Measurements from ENCODE around the gene STARD5.

STARD5 gene

GRCh38 chr15:81295486-81296121 is 28.3 kb downstream of the STARD5 start:
- H3K27me3 ChIP-seq (ENCODE audit: control insufficient read depth, insufficient read depth, low read length, poor library complexity, severe bottlenecking): no peaks in the 10 kb centered on the region
- no peak overlapping the region for H3K4me3 ChIP-seq (ENCODE audit: insufficient read depth, low read depth, low read length)
- H3K27ac ChIP-seq (ENCODE audit: insufficient read depth, low read depth, low read length, poor library complexity, severe bottlenecking): no peak overlapping the region
- peaks cover 8% of the 10 kb centered on the region for H3K4me1 ChIP-seq (ENCODE audit: control insufficient read depth, insufficient read depth, low read length)
- WGBS, 2 experiments: 94 to 95% methylated on average over 5 of the region's 5 CpGs
- no peaks in the 10 kb centered on the region for H3K36me3 ChIP-seq (ENCODE audit: control insufficient read depth, insufficient read depth, low read length)
- H3K9me3 ChIP-seq (ENCODE audit: control insufficient read depth, low read length): no peaks in the 10 kb centered on the region

DNA sequence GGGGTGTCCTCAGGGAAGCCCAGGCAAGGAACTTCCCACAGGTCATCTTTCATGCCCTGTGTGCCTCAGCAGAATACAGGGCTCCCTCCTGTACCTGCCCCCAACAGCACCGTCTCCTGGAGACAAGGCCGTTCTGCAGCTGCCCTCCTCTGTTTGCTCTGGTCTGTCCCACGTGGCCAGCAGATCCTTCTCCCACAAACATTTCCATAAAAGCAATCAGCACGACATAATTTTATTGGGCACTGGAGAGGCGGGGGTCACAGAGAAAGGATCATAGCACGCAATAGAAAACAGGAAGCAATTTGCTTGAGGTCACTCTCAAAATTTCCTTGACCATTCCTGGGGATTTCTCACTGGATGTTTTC is 29.4 kb downstream of the STARD5 start:
- Histone ChIP-seq H3K4me3 (ENCODE audit: insufficient read depth, low read depth, low read length) (no peak overlapping the region), H3K27me3 (ENCODE audit: control insufficient read depth, insufficient read depth, low read length, poor library complexity, severe bottlenecking) (no peaks in the 10 kb centered on the region), H3K27ac (ENCODE audit: insufficient read depth, low read depth, low read length, poor library complexity, severe bottlenecking) (no peak overlapping the region), H3K4me1 (ENCODE audit: control insufficient read depth, insufficient read depth, low read length) (peaks cover 8% of the 10 kb centered on the region), H3K9me3 (ENCODE audit: control insufficient read depth, low read length) (no peaks in the 10 kb centered on the region), H3K36me3 (ENCODE audit: control insufficient read depth, insufficient read depth, low read length) (no peaks in the 10 kb centered on the region)
- WGBS, 2 experiments: 70 to 74% methylated on average over 6 of the region's 6 CpGs

GRCh38 chr15:81293728-81294515 is 30.0 kb downstream of the STARD5 start:
- no peaks in the 10 kb centered on the region for H3K27me3 ChIP-seq (ENCODE audit: control insufficient read depth, insufficient read depth, low read length, poor library complexity, severe bottlenecking)
- no peaks in the 10 kb centered on the region for H3K36me3 ChIP-seq (ENCODE audit: control insufficient read depth, insufficient read depth, low read length)
- H3K4me3 ChIP-seq (ENCODE audit: insufficient read depth, low read depth, low read length): no peak overlapping the region
- WGBS, 2 experiments: 70 to 78% methylated on average over 9 of the region's 9 CpGs
- no peaks in the 10 kb centered on the region for H3K9me3 ChIP-seq (ENCODE audit: control insufficient read depth, low read length)
- H3K27ac ChIP-seq (ENCODE audit: insufficient read depth, low read depth, low read length, poor library complexity, severe bottlenecking): no peak overlapping the region
- H3K4me1 ChIP-seq (ENCODE audit: control insufficient read depth, insufficient read depth, low read length): peaks cover 8% of the 10 kb centered on the region

DNA sequence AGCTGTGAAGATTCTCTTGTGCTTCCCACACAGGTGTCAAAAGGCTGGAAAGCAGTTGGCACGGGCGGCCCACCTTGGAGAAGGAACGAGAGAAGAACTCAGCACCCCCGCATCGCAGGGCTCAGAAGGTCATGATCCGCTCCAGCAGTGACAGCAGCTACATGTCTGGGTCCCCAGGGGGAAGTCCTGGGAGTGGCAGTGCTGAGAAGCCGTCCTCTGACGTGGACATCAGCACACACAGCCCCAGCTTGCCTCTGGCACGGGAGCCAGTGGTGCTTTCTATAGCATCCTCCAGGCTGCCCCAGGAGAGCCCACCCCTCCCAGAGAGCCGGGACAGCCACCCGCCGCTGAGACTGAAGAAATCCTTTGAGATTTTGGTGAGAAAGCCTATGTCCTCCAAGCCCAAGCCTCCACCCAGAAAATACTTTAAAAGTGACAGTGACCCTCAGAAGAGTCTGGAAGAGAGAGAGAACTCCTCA is 31.4 kb downstream of the STARD5 start:
- no peak overlapping the region for H3K4me3 ChIP-seq (ENCODE audit: insufficient read depth, low read depth, low read length)
- H3K4me1 ChIP-seq (ENCODE audit: control insufficient read depth, insufficient read depth, low read length): peaks cover 8% of the 10 kb centered on the region
- H3K9me3 ChIP-seq (ENCODE audit: control insufficient read depth, low read length): no peaks in the 10 kb centered on the region
- no peaks in the 10 kb centered on the region for H3K36me3 ChIP-seq (ENCODE audit: control insufficient read depth, insufficient read depth, low read length)
- no peak overlapping the region for H3K27ac ChIP-seq (ENCODE audit: insufficient read depth, low read depth, low read length, poor library complexity, severe bottlenecking)
- 92 to 94% methylated on average over 12 of the region's 12 CpGs for WGBS, 2 experiments
- no peaks in the 10 kb centered on the region for H3K27me3 ChIP-seq (ENCODE audit: control insufficient read depth, insufficient read depth, low read length, poor library complexity, severe bottlenecking)

- H3K27me3 ChIP-seq (ENCODE audit: control insufficient read depth, insufficient read depth, low read length, poor library complexity, severe bottlenecking): no peaks in the 10 kb centered on the region
- H3K36me3 ChIP-seq (ENCODE audit: control insufficient read depth, insufficient read depth, low read length): no peaks in the 10 kb centered on the region
- no peak overlapping the region for H3K4me3 ChIP-seq (ENCODE audit: insufficient read depth, low read depth, low read length)
- no peak overlapping the region for H3K27ac ChIP-seq (ENCODE audit: insufficient read depth, low read depth, low read length, poor library complexity, severe bottlenecking)
- H3K4me1 ChIP-seq (ENCODE audit: control insufficient read depth, insufficient read depth, low read length): peaks cover 8% of the 10 kb centered on the region
- no peaks in the 10 kb centered on the region for H3K9me3 ChIP-seq (ENCODE audit: control insufficient read depth, low read length)
- 92 to 96% methylated on average over 5 of the region's 5 CpGs for WGBS, 2 experiments
Observed at GRCh38 chr15:81291916-81292522, 31.9 kb downstream of the STARD5 start.

DNA sequence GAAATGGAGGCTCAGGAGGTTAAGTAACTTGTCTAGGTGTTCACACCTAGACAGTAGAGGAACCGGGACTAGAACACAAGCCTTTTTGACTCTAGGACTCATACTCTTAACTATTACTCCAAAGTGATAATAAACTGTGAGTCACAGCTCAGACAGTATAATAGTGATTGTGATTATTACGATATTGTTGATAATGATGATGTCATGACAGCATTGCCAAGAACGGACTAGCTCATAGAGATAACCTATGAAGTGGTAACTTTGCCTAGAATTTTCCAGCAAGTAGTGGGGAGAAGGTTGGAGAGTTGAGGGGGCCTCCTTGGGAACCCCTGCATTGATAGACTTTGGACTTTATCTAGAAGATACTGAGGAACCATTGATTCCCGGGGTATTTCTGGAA is 34.0 kb downstream of the STARD5 start:
- Histone ChIP-seq H3K4me3 (ENCODE audit: insufficient read depth, low read depth, low read length) (no peak overlapping the region), H3K27ac (ENCODE audit: insufficient read depth, low read depth, low read length, poor library complexity, severe bottlenecking) (no peak overlapping the region), H3K9me3 (ENCODE audit: control insufficient read depth, low read length) (no peaks in the 10 kb centered on the region), H3K27me3 (ENCODE audit: control insufficient read depth, insufficient read depth, low read length, poor library complexity, severe bottlenecking) (no peaks in the 10 kb centered on the region), H3K4me1 (ENCODE audit: control insufficient read depth, insufficient read depth, low read length) (peaks cover 8% of the 10 kb centered on the region), H3K36me3 (ENCODE audit: control insufficient read depth, insufficient read depth, low read length) (no peaks in the 10 kb centered on the region)
- WGBS, 2 experiments: 96 to 97% methylated on average over 3 to 4 of the region's 4 CpGs

DNA sequence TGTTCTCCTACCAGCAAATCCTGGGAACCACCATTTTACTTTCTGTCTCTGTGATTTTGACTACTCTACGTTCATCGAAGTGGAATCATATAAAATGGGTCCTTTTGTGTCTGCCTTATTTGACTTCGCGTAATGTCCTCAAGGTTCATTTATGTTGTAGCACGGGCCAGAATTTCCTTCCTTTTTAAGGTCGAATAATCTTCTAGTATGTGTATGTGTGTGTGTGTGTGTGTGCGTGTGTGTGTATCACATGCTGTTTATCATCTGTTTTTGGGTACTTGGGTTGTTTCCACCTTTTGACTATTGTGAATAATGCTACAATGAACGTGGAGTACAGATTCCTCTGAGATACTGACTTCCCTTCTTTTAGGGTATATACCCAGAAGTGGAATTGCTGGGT is 35.3 kb downstream of the STARD5 start:
- 90 to 96% methylated on average over 8 of the region's 8 CpGs for WGBS, 2 experiments
- Histone ChIP-seq H3K27ac (ENCODE audit: insufficient read depth, low read depth, low read length, poor library complexity, severe bottlenecking) (no peak overlapping the region), H3K4me1 (ENCODE audit: control insufficient read depth, insufficient read depth, low read length) (no peaks in the 10 kb centered on the region), H3K9me3 (ENCODE audit: control insufficient read depth, low read length) (no peaks in the 10 kb centered on the region), H3K27me3 (ENCODE audit: control insufficient read depth, insufficient read depth, low read length, poor library complexity, severe bottlenecking) (no peaks in the 10 kb centered on the region), H3K36me3 (ENCODE audit: control insufficient read depth, insufficient read depth, low read length) (no peaks in the 10 kb centered on the region), H3K4me3 (ENCODE audit: insufficient read depth, low read depth, low read length) (no peak overlapping the region)

DNA sequence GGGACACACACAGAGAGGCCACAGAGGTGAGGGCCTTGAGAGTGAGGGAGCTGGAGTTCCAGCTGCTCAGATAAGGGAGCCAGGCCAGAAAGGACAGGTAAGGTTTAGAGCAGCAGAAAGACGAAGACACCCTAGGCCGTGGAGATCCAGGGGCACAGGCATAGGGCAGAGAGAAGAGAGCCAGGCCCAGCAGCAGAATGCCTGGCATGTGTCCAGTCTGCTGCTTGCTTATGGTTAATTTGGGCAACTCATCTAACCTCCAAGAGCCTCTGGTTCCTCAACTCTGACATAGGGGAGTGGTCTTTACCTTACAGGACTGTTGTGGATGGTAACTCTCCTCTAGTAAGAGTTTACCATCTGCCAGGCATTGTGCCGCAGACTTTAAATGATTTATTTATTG is 35.9 kb downstream of the STARD5 start:
- Histone ChIP-seq H3K4me1 (ENCODE audit: control insufficient read depth, insufficient read depth, low read length) (no peaks in the 10 kb centered on the region), H3K27ac (ENCODE audit: insufficient read depth, low read depth, low read length, poor library complexity, severe bottlenecking) (no peak overlapping the region), H3K4me3 (ENCODE audit: insufficient read depth, low read depth, low read length) (no peak overlapping the region), H3K27me3 (ENCODE audit: control insufficient read depth, insufficient read depth, low read length, poor library complexity, severe bottlenecking) (no peaks in the 10 kb centered on the region), H3K9me3 (ENCODE audit: control insufficient read depth, low read length) (no peaks in the 10 kb centered on the region), H3K36me3 (ENCODE audit: control insufficient read depth, insufficient read depth, low read length) (no peaks in the 10 kb centered on the region)
- 90 to 94% methylated on average over 2 of the region's 3 CpGs for WGBS, 2 experiments

- no peaks in the 10 kb centered on the region for H3K36me3 ChIP-seq (ENCODE audit: control insufficient read depth, insufficient read depth, low read length)
- no peaks in the 10 kb centered on the region for H3K4me1 ChIP-seq (ENCODE audit: control insufficient read depth, insufficient read depth, low read length)
- no peak overlapping the region for H3K27ac ChIP-seq (ENCODE audit: insufficient read depth, low read depth, low read length, poor library complexity, severe bottlenecking)
- 92 to 97% methylated on average over 1 to 2 of the region's 2 CpGs for WGBS, 2 experiments
- no peak overlapping the region for H3K4me3 ChIP-seq (ENCODE audit: insufficient read depth, low read depth, low read length)
- H3K27me3 ChIP-seq (ENCODE audit: control insufficient read depth, insufficient read depth, low read length, poor library complexity, severe bottlenecking): no peaks in the 10 kb centered on the region
- no peaks in the 10 kb centered on the region for H3K9me3 ChIP-seq (ENCODE audit: control insufficient read depth, low read length)
Observed at GRCh38 chr15:81286621-81287121, 37.3 kb downstream of the STARD5 start.

DNA sequence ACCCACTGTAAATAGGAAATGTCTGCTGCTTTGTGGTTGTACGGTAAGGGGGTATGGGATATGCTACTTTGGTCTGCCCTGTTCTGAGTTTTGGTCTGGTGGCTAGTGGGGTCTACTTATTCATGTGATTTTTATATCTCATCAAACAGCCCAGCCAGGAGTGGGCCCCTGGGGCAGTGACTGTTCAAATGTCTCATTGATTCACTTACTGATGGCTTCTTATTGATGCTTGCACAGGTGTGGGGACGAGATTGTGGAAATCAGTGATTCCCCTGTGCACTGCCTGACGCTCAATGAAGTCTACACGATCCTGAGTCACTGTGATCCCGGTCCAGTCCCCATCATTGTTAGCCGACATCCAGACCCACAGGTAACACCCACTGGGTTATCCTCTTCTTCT is 38.5 kb downstream of the STARD5 start:
- Histone ChIP-seq H3K4me3 (ENCODE audit: insufficient read depth, low read depth, low read length) (no peak overlapping the region), H3K27me3 (ENCODE audit: control insufficient read depth, insufficient read depth, low read length, poor library complexity, severe bottlenecking) (no peaks in the 10 kb centered on the region), H3K9me3 (ENCODE audit: control insufficient read depth, low read length) (no peaks in the 10 kb centered on the region), H3K4me1 (ENCODE audit: control insufficient read depth, insufficient read depth, low read length) (no peaks in the 10 kb centered on the region), H3K27ac (ENCODE audit: insufficient read depth, low read depth, low read length, poor library complexity, severe bottlenecking) (no peak overlapping the region), H3K36me3 (ENCODE audit: control insufficient read depth, insufficient read depth, low read length) (no peaks in the 10 kb centered on the region)
- 95% methylated on average over 6 of the region's 6 CpGs for WGBS, 2 experiments

Measured in ectodermal cell (in vitro differentiated cells).